ENCODE data around the gene SYNDIG1. TPM values are rescaled to one million over a fixed set of nuclear protein-coding genes. Genes with fewer than 3 reads are reported as not detected.
"Not testable (repeated sequence)": the region's sequence is repeated elsewhere in the genome, so short reads cannot be mapped to it uniquely, and the experiment has no call there.

SYNDIG1 gene
- total and polyA plus RNA-seq, 3 experiments from 2014 or later = not detected

- H3K36me3 Mint-ChIP-seq; POLR2A ChIA-PET; CTCF ChIA-PET; H3K4me1 Mint-ChIP-seq; H3K9me3 Mint-ChIP-seq; H3K36me3 ChIP-seq (ENCODE audit: insufficient read depth, low read length); H3K27me3 Mint-ChIP-seq; H3K27me3 ChIP-seq (ENCODE audit: insufficient read depth, low read length, poor library complexity, severe bottlenecking); H3K27ac Mint-ChIP-seq; H3K9me3 ChIP-seq (ENCODE audit: low read length); H3K27ac ChIP-seq (ENCODE audit: low read depth, low read length); H3K4me1 ChIP-seq (ENCODE audit: insufficient read depth, low read length); H3K4me3 Mint-ChIP-seq; H3K4me3 ChIP-seq (ENCODE audit: low read length): not testable (repeated sequence)
- DNase-seq = peak in 1 of 5 donors; percentile 50
Observed at GRCh38 chr20:24626141-24626540, 156.7 kb downstream of the SYNDIG1 start.

GRCh38 chr20:24627291-24627690, 157.9 kb downstream of the SYNDIG1 start:
- no peak for DNase-seq
- H3K36me3 ChIP-seq (ENCODE audit: insufficient read depth, low read length) = no peaks in the 10 kb centered on the region
- ChIA-PET CTCF (no interaction called here), POLR2A (no interaction called here)
- no peak overlapping the region for H3K4me3 ChIP-seq (ENCODE audit: low read length)
- Mint-ChIP-seq H3K4me1 (peaks cover 0 to 7% (median 0%) of the 10 kb centered on the region in 3 donors), H3K27ac (no peak overlapping the region), H3K4me3 (no peak overlapping the region), H3K36me3 (no peaks in the 10 kb centered on the region), H3K27me3 (no peaks in the 10 kb centered on the region), H3K9me3 (no peaks in the 10 kb centered on the region)
- H3K27ac ChIP-seq (ENCODE audit: low read depth, low read length) = no peak overlapping the region
- no peaks in the 10 kb centered on the region for H3K9me3 ChIP-seq (ENCODE audit: low read length)
- H3K4me1 ChIP-seq (ENCODE audit: insufficient read depth, low read length) = no peaks in the 10 kb centered on the region
- no peaks in the 10 kb centered on the region for H3K27me3 ChIP-seq (ENCODE audit: insufficient read depth, low read length, poor library complexity, severe bottlenecking)

- no peak overlapping the region for H3K4me3 Mint-ChIP-seq
- H3K4me1 ChIP-seq (ENCODE audit: insufficient read depth, low read length) = no peaks in the 10 kb centered on the region
- H3K9me3 ChIP-seq (ENCODE audit: low read length) = no peaks in the 10 kb centered on the region
- H3K27me3 Mint-ChIP-seq = no peaks in the 10 kb centered on the region
- H3K36me3 ChIP-seq (ENCODE audit: insufficient read depth, low read length) = no peaks in the 10 kb centered on the region
- ChIA-PET POLR2A (no interaction called here), CTCF (no interaction called here)
- no peak overlapping the region for H3K4me3 ChIP-seq (ENCODE audit: low read length)
- no peak for DNase-seq
- H3K9me3 Mint-ChIP-seq = no peaks in the 10 kb centered on the region
- no peaks in the 10 kb centered on the region for H3K36me3 Mint-ChIP-seq
- no peak overlapping the region for H3K27ac ChIP-seq (ENCODE audit: low read depth, low read length)
- H3K27ac Mint-ChIP-seq = no peak overlapping the region
- no peaks in the 10 kb centered on the region for H3K27me3 ChIP-seq (ENCODE audit: insufficient read depth, low read length, poor library complexity, severe bottlenecking)
- peaks cover 0 to 7% (median 0%) of the 10 kb centered on the region in 3 donors for H3K4me1 Mint-ChIP-seq
Observed at GRCh38 chr20:24627926-24628325, 158.5 kb downstream of the SYNDIG1 start.

- Mint-ChIP-seq H3K36me3 (no peaks in the 10 kb centered on the region), H3K9me3 (no peaks in the 10 kb centered on the region), H3K27ac (peak overlapping the region in 1 of 8 donors; percentile 16), H3K4me3 (no peak overlapping the region), H3K27me3 (peaks cover 0 to 2% of the 10 kb centered on the region in 2 donors), H3K4me1 (peaks cover 0 to 7% (median 0%) of the 10 kb centered on the region in 3 donors)
- Histone ChIP-seq H3K4me1 (ENCODE audit: insufficient read depth, low read length) (no peaks in the 10 kb centered on the region), H3K4me3 (ENCODE audit: low read length) (no peak overlapping the region), H3K27me3 (ENCODE audit: insufficient read depth, low read length, poor library complexity, severe bottlenecking) (no peaks in the 10 kb centered on the region), H3K27ac (ENCODE audit: low read depth, low read length) (no peak overlapping the region), H3K36me3 (ENCODE audit: insufficient read depth, low read length) (no peaks in the 10 kb centered on the region), H3K9me3 (ENCODE audit: low read length) (no peaks in the 10 kb centered on the region)
- ChIA-PET CTCF (no interaction called here), POLR2A (no interaction called here)
- no peak for DNase-seq
Observed at GRCh38 chr20:24628985-24629384, 159.6 kb downstream of the SYNDIG1 start.

- Histone ChIP-seq H3K4me1 (ENCODE audit: insufficient read depth, low read length) (no peaks in the 10 kb centered on the region), H3K4me3 (ENCODE audit: low read length) (no peak overlapping the region), H3K27ac (ENCODE audit: low read depth, low read length) (no peak overlapping the region), H3K9me3 (ENCODE audit: low read length) (no peaks in the 10 kb centered on the region), H3K36me3 (ENCODE audit: insufficient read depth, low read length) (no peaks in the 10 kb centered on the region), H3K27me3 (ENCODE audit: insufficient read depth, low read length, poor library complexity, severe bottlenecking) (no peaks in the 10 kb centered on the region)
- Mint-ChIP-seq H3K27me3 (peaks cover 0 to 8% of the 10 kb centered on the region in 2 donors), H3K9me3 (no peaks in the 10 kb centered on the region), H3K36me3 (no peaks in the 10 kb centered on the region), H3K4me3 (no peak overlapping the region), H3K27ac (peak overlapping the region in 1 of 8 donors; percentile 38), H3K4me1 (peaks cover 0 to 7% (median 0%) of the 10 kb centered on the region in 3 donors)
- CTCF ChIA-PET = no interaction called here
- POLR2A ChIA-PET = no interaction called here
- DNase-seq = no peak
Observed at GRCh38 chr20:24629668-24630067, 160.2 kb downstream of the SYNDIG1 start.

- no peak overlapping the region for H3K4me3 Mint-ChIP-seq
- H3K4me3 ChIP-seq (ENCODE audit: low read length) = no peak overlapping the region
- no peak overlapping the region for H3K27ac ChIP-seq (ENCODE audit: low read depth, low read length)
- POLR2A ChIA-PET = no interaction called here
- no peaks in the 10 kb centered on the region for H3K36me3 Mint-ChIP-seq
- CTCF ChIA-PET = no interaction called here
- no peak overlapping the region for H3K27ac Mint-ChIP-seq
- peaks cover 5 to 12% of the 10 kb centered on the region in 2 donors for H3K27me3 Mint-ChIP-seq
- H3K9me3 ChIP-seq (ENCODE audit: low read length) = no peaks in the 10 kb centered on the region
- H3K36me3 ChIP-seq (ENCODE audit: insufficient read depth, low read length) = no peaks in the 10 kb centered on the region
- H3K27me3 ChIP-seq (ENCODE audit: insufficient read depth, low read length, poor library complexity, severe bottlenecking) = no peaks in the 10 kb centered on the region
- no peaks in the 10 kb centered on the region for H3K9me3 Mint-ChIP-seq
- no peaks in the 10 kb centered on the region for H3K4me1 ChIP-seq (ENCODE audit: insufficient read depth, low read length)
- DNase-seq = no peak
- peaks cover 0 to 7% (median 0%) of the 10 kb centered on the region in 3 donors for H3K4me1 Mint-ChIP-seq
Observed at GRCh38 chr20:24630486-24631172, 161.2 kb downstream of the SYNDIG1 start.

GRCh38 chr20:24631173-24631505, 161.7 kb downstream of the SYNDIG1 start:
- Mint-ChIP-seq H3K27me3 (peaks cover 7 to 17% of the 10 kb centered on the region in 2 donors), H3K27ac (no peak overlapping the region), H3K4me1 (peaks cover 0 to 7% (median 0%) of the 10 kb centered on the region in 3 donors), H3K4me3 (no peak overlapping the region), H3K9me3 (no peaks in the 10 kb centered on the region), H3K36me3 (no peaks in the 10 kb centered on the region)
- Histone ChIP-seq H3K4me3 (ENCODE audit: low read length) (no peak overlapping the region), H3K36me3 (ENCODE audit: insufficient read depth, low read length) (no peaks in the 10 kb centered on the region), H3K27me3 (ENCODE audit: insufficient read depth, low read length, poor library complexity, severe bottlenecking) (no peaks in the 10 kb centered on the region), H3K27ac (ENCODE audit: low read depth, low read length) (no peak overlapping the region), H3K9me3 (ENCODE audit: low read length) (no peaks in the 10 kb centered on the region), H3K4me1 (ENCODE audit: insufficient read depth, low read length) (no peaks in the 10 kb centered on the region)
- ChIA-PET CTCF (no interaction called here), POLR2A (no interaction called here)
- DNase-seq = no peak

- Mint-ChIP-seq H3K9me3 (no peaks in the 10 kb centered on the region), H3K4me3 (no peak overlapping the region), H3K4me1 (peaks cover 0 to 6% (median 0%) of the 10 kb centered on the region in 3 donors), H3K27ac (no peak overlapping the region), H3K36me3 (no peaks in the 10 kb centered on the region), H3K27me3 (peaks cover 7 to 21% of the 10 kb centered on the region in 2 donors)
- Histone ChIP-seq H3K9me3 (ENCODE audit: low read length) (no peaks in the 10 kb centered on the region), H3K4me1 (ENCODE audit: insufficient read depth, low read length) (no peaks in the 10 kb centered on the region), H3K36me3 (ENCODE audit: insufficient read depth, low read length) (no peaks in the 10 kb centered on the region), H3K27ac (ENCODE audit: low read depth, low read length) (no peak overlapping the region), H3K4me3 (ENCODE audit: low read length) (no peak overlapping the region), H3K27me3 (ENCODE audit: insufficient read depth, low read length, poor library complexity, severe bottlenecking) (no peaks in the 10 kb centered on the region)
- ChIA-PET CTCF (no interaction called here), POLR2A (no interaction called here)
- no peak for DNase-seq
Observed at GRCh38 chr20:24632581-24632980, 163.2 kb downstream of the SYNDIG1 start.

- Mint-ChIP-seq H3K27me3 (peaks cover 7 to 21% of the 10 kb centered on the region in 2 donors), H3K27ac (no peak overlapping the region), H3K9me3 (no peaks in the 10 kb centered on the region), H3K36me3 (no peaks in the 10 kb centered on the region), H3K4me3 (no peak overlapping the region), H3K4me1 (peaks cover 0 to 4% (median 0%) of the 10 kb centered on the region in 3 donors)
- CTCF ChIA-PET = no interaction called here
- DNase-seq = no peak
- POLR2A ChIA-PET = no interaction called here
- no peaks in the 10 kb centered on the region for H3K9me3 ChIP-seq (ENCODE audit: low read length)
- no peak overlapping the region for H3K27ac ChIP-seq (ENCODE audit: low read depth, low read length)
- H3K27me3 ChIP-seq (ENCODE audit: insufficient read depth, low read length, poor library complexity, severe bottlenecking) = no peaks in the 10 kb centered on the region
- H3K4me1 ChIP-seq (ENCODE audit: insufficient read depth, low read length) = no peaks in the 10 kb centered on the region
- H3K36me3 ChIP-seq (ENCODE audit: insufficient read depth, low read length) = no peaks in the 10 kb centered on the region
- no peak overlapping the region for H3K4me3 ChIP-seq (ENCODE audit: low read length)
Observed at GRCh38 chr20:24633026-24633425, 163.6 kb downstream of the SYNDIG1 start.
